GM18520 (cell line): ENCODE measurements around the gene TNFAIP3.
"Not testable (repeated sequence)": the region's sequence is repeated elsewhere in the genome, so short reads cannot be mapped to it uniquely, and the experiment has no call there.

ENCODE experiments used
- ATAC-seq: cut with Tn5 transposase; IDR thresholded peaks from one replicate; pipeline ENCODE4 v1.9.1; 2021; ENCODE audit not compliant: unreplicated experiment

The TNFAIP3 gene

DNA sequence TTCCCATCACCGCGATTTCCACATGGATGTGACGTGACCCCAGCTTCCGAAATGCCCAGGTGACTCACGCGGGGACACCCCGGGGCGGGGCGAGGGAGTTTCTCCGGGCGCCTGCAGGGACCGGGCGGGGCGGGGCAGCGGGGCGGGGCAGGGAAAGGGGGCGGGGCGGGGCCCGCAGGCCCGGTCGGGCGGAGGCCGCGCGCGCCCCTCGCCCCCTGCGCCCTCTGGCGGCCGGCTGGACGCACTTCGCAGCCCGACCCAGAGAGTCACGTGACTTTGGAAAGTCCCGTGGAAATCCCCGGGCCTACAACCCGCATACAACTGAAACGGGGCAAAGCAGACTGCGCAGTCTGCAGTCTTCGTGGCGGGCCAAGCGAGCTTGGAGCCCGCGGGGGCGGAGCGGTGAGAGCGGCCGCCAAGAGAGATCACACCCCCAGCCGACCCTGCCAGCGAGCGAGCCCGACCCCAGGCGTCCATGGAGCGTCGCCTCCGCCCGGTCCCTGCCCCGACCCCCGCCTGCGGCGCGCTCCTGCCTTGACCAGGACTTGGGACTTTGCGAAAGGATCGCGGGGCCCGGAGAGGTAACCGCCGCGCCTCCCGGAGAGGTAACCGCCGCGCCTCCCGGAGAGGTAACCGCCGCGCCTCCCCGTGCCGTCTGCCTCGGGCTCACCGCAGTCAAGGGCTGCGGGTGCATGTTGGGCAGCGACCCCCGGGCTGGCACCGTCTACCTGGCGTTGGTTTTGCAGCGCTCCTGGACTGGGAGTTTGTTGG is at the start of gene TNFAIP3:
Gene TNFAIP3, plus strand, starts transcription at position 346 of the 771 bp plus-strand sequence. CDS start 3,969 bp downstream, outside the sequence.
- peak; percentile 71 for ATAC-seq

DNA sequence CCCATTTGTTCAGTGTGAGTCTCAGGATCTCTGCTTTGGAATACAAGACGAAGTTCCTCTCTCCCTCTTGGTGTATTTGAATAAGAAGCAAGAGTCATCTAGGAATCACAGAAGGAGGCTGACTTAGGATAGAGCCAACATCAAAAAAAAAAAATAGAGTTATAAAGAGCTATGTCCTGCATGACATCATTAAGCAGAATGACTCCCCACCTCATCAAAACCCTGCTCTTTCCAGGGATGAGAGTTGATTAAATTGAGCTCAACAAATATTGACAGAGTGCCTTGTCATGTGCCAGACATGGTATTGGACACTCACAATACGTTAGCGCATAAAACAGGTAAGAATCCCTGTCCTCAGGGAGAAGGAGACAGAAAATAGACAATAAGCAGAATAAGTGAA is 48.6 kb upstream of the TNFAIP3 start:
- ATAC-seq, result no peak

DNA sequence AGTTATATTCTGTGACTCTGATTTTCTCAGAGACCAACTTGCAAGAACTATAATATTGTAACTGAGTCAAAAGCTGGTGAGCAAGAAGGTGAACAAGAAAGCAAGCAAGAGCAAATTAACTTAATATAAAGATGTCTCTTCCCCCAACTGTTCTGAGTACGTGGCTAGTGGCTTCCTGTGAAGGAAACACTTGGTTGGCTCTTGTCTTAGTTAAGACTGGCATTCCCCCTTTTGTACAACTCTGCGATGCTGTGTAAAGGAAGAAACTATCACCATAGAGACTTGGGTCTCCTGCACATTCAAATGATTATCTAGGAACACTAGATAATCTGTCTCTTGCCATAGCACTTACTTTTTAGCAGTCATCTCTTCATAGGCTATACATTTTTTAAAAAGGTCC is 47.3 kb upstream of the TNFAIP3 start:
- ATAC-seq, result no peak

- no peak for ATAC-seq
Observed at GRCh38 chr6:137820425-137820824, 46.6 kb upstream of the TNFAIP3 start.

- no peak for ATAC-seq
Observed at GRCh38 chr6:137820952-137821351, 46.1 kb upstream of the TNFAIP3 start.

- ATAC-seq, result no peak
Observed at GRCh38 chr6:137821491-137821890, 45.6 kb upstream of the TNFAIP3 start.

DNA sequence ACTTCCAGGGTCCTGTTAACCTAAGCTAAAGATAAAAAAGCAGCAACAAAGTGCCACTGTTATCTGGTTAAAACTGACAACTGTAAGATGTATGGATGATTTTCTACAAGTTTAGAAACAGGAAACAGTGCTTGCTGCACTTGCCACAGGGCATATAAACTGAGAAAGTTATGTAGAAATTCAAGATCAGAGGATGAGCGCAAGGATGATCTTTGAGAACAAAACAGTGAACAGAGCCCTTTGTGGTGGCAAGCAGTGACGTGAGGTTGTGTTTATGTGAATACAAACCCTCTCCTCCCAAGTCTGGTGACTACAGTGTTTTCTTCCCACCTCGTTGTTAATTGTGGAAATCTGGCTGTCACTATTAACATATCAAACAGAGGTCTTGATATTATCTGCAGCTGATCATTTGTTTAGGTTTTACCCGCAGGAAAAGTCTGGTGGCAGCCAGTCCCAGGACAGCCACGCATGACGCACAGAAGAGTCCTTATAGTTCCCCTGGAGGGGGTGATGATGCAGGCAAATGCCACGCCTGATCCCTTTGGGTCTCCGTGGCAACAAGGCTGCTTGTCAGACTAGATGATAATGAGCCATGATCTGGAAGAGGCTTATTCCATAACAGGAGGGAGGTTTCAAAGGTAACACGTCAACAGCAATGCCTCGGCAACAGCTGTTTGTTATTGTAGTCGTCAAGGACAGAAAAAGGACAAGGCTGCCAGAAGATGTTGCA is 43.1 kb upstream of the TNFAIP3 start:
- no peak for ATAC-seq

DNA sequence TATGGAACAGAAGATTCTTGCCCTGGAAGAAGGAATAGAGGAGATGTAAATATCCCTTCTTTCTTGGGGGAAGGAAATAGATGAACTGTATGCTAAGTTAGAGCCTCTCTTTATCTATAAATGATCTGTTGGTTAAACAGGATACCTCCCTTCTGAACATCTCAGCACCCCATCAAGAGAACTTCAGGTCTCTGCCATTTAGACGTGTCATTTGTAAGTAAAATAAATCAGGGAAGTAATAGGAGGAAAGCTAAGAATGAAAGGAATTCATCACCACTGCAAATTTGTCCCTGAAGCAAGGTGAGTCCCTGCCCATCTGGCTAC is 42.5 kb upstream of the TNFAIP3 start:
- ATAC-seq, result no peak

- no peak for ATAC-seq
Observed at GRCh38 chr6:137824896-137825295, 42.2 kb upstream of the TNFAIP3 start.

- ATAC-seq, result no peak
Observed at GRCh38 chr6:137827411-137827940, 39.6 kb upstream of the TNFAIP3 start.

GRCh38 chr6:137827977-137828810 is 38.9 kb upstream of the TNFAIP3 start:
- peak; percentile 54 for ATAC-seq

DNA sequence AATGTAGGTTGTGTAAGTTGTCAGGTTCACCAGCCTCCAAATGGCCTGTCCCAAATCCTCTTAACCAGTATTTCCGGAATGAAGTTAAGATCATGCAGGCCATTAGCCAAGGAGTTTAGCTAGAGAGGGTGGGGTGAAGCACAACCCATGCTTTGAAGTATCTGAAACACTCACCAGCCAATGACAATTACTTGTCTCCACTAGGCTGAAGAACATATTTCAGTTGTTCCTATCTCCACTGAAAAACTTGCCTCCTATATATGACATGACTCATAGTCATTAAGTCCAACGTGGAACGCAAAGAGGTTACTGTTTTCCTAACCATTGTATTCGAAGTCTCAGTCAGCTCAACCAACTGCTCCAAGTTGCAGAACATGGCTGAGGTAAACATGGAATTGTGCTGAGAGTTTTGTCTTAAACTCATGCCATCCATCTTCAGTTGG is 37.4 kb upstream of the TNFAIP3 start:
- ATAC-seq, result no peak

- ATAC-seq, result no peak
Observed at GRCh38 chr6:137830511-137830911, 36.5 kb upstream of the TNFAIP3 start.

DNA sequence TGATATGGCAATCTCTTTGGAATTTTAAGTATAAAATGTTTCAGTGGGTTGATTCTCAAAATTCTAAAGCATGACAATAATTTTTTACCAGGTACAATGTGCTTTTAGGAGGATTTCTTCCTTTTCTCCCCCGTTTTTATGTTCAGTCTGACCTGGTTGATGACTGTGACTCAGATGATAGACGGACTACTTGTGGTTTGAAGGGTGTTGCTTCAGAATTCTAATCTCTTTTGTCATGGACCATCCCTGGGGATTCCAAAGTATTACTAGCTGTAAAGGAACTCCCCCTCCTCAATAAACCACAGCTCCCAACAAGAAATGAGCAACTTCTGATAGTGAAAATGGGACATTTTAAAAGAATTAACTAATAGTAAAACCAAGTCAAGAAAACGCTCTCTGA is 34.9 kb upstream of the TNFAIP3 start:
- ATAC-seq, result no peak

GRCh38 chr6:137834508-137834907 is 32.6 kb upstream of the TNFAIP3 start:
- ATAC-seq, result no peak

- ATAC-seq, result no peak
Observed at GRCh38 chr6:137836788-137837187, 30.3 kb upstream of the TNFAIP3 start.

GRCh38 chr6:137838090-137838489 is 29.0 kb upstream of the TNFAIP3 start:
- ATAC-seq, result not testable (repeated sequence)

DNA sequence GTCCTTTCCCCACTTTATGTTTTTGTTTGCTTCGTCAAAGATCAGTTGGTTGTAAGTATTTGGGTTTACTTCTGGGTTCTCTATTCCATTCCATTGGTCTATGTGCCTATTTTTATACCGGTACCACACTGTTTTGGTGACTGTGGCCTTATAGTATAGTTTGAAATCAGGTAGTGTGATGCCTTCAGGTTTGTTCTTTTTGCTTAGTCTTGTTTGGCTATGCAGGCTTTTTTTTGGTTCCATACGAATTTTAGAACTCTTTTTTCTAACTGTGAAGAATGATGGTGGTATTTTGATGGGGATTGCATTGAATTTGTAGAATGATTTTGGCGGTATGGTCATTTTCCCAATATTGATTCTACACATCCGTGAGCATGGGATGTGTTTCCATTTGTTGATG is 28.5 kb upstream of the TNFAIP3 start:
- not testable (repeated sequence) for ATAC-seq

DNA sequence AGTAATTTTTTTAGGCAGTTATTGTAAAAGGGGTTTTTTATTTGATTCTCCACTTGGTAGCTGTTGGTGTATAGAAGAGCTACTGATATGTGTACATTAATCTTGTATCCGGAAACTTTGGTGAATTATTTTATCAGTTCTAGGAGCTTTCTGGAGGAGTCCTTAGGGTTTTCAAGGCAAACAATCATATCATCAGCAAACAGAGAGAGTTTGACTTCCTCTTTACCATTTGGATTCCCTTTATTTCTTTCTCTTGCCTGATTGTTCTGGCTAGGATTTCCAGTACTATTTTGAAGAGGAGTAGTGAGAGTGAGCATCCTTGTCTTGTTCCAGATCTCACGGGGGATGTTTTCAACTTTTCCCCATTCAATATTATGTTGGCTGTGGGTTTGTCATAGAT is 28.0 kb upstream of the TNFAIP3 start:
- ATAC-seq, result no peak

DNA sequence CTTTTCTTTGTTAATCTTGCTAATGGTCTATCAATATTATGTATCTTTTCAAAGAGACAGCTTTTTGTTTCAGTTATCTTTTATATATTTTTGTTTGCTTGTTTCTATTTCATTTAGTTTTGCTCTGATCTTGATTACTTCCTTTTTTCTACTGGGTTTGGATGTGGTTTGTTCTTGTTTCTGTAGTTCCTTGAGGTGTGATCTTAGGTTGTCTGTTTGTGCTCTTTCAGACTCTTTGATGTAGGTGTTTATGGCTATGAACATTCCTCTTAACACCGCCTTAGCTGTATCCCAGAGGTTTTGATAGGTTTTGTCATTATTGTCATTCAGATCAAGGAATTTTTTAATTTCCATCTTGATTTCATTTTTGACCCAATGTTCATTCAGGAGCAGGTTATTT is 26.8 kb upstream of the TNFAIP3 start:
- ATAC-seq, result no peak

- no peak for ATAC-seq
Observed at GRCh38 chr6:137843211-137843610, 23.8 kb upstream of the TNFAIP3 start.
